Measurements from ENCODE around the gene CCL13. TPM values are rescaled to one million over a fixed set of nuclear protein-coding genes. Genes with fewer than 3 reads are reported as not detected.

The CCL13 gene
- total RNA-seq, 6 donors from 2014 or later = 0.76 to 16.7 (median 1.9) TPM; not detected in 1

GRCh38 chr17:34369571-34369970, 13.3 kb downstream of the CCL13 start:
- peaks cover 4 to 21% (median 7%) of the 10 kb centered on the region in 4 donors for H3K4me1 ChIP-seq
- no peaks in the 10 kb centered on the region for H3K36me3 ChIP-seq
- no peaks in the 10 kb centered on the region for H3K9me3 ChIP-seq
- H3K4me3 ChIP-seq = no peak overlapping the region
- no peak for TF ChIP-seq POLR2A (IDR thresholded peaks at IDR 0.05)
- TF ChIP-seq POLR2AphosphoS5 (IDR thresholded peaks at IDR 0.05) = no peak
- TF ChIP-seq, protein P1, sequence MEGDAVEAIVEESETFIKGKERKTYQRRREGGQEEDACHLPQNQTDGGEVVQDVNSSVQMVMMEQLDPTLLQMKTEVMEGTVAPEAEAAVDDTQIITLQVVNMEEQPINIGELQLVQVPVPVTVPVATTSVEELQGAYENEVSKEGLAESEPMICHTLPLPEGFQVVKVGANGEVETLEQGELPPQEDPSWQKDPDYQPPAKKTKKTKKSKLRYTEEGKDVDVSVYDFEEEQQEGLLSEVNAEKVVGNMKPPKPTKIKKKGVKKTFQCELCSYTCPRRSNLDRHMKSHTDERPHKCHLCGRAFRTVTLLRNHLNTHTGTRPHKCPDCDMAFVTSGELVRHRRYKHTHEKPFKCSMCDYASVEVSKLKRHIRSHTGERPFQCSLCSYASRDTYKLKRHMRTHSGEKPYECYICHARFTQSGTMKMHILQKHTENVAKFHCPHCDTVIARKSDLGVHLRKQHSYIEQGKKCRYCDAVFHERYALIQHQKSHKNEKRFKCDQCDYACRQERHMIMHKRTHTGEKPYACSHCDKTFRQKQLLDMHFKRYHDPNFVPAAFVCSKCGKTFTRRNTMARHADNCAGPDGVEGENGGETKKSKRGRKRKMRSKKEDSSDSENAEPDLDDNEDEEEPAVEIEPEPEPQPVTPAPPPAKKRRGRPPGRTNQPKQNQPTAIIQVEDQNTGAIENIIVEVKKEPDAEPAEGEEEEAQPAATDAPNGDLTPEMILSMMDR (IDR thresholded peaks at IDR 0.05) = no peak
- no peak for TF ChIP-seq EP300 (IDR thresholded peaks at IDR 0.05)
- 96% methylated on average over 3 of the region's 3 CpGs; no CpG with 5 or more reads in 1 of the 2 donors for WGBS, 2 donors
- DNase-seq (no peak), ATAC-seq (ENCODE audit: low FRiP score in 2 of 2) (no peak)
- H3K27ac ChIP-seq = no peak overlapping the region
- H3K27me3 ChIP-seq = no peaks in the 10 kb centered on the region

DNA sequence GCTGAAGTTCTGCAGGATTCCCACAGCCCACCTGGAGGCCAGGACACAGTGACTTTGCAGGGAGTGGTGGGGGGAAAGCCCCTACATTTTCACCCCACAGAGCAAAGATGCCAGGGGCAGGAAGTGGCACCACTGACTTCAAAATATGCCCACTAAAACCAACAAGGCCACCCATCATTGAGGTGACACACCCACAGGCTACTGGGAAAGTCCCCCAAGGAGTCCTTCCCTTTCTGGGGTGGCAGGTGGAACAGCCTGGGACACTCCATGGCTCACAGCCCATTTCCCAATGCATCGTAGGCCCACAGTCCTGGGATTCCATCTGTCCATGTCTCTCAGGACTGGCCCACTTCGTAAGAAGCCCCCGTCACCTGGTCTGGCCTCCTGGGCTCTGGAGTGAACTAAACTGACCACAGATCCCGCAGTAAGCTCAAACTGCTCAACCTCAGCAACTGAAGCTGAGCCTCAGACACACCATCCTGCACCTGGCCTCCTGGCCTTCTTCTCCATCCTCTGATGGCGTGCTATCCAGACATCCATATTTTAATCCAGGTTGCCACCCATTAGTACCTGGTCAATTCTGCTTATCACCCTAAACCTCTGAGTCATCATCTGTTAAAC, 14.2 kb downstream of the CCL13 start:
- ATAC-seq (ENCODE audit: low FRiP score in 2 of 2) (no peak), DNase-seq (no peak)
- Histone ChIP-seq H3K27me3 (no peaks in the 10 kb centered on the region), H3K4me1 (peaks cover 4 to 21% (median 7%) of the 10 kb centered on the region in 4 donors), H3K36me3 (no peaks in the 10 kb centered on the region), H3K9me3 (no peaks in the 10 kb centered on the region), H3K27ac (no peak overlapping the region), H3K4me3 (no peak overlapping the region)
- no peak for TF ChIP-seq EP300 (IDR thresholded peaks at IDR 0.05)
- TF ChIP-seq, protein P1 (IDR thresholded peaks at IDR 0.05) = no peak
- no peak for TF ChIP-seq POLR2AphosphoS5 (IDR thresholded peaks at IDR 0.05)
- TF ChIP-seq POLR2A (IDR thresholded peaks at IDR 0.05) = no peak
- WGBS, 2 donors = 93 to 99% methylated on average over 4 to 5 of the region's 5 CpGs

GRCh38 chr17:34370997-34371395, 14.7 kb downstream of the CCL13 start:
- Histone ChIP-seq H3K36me3 (no peaks in the 10 kb centered on the region), H3K27ac (no peak overlapping the region), H3K27me3 (no peaks in the 10 kb centered on the region), H3K4me1 (peaks cover 4 to 21% (median 7%) of the 10 kb centered on the region in 4 donors), H3K9me3 (no peaks in the 10 kb centered on the region), H3K4me3 (no peak overlapping the region)
- ATAC-seq (ENCODE audit: low FRiP score in 2 of 2) = no peak
- 52 to 65% methylated on average over 3 of the region's 3 CpGs for WGBS, 2 donors
- TF ChIP-seq POLR2AphosphoS5 (IDR thresholded peaks at IDR 0.05) (no peak), EP300 (IDR thresholded peaks at IDR 0.05) (no peak), POLR2A (IDR thresholded peaks at IDR 0.05) (no peak)
- TF ChIP-seq, protein P1 (IDR thresholded peaks at IDR 0.05) = no peak
- no peak for DNase-seq

GRCh38 chr17:34371405-34372100, 15.3 kb downstream of the CCL13 start:
- Histone ChIP-seq H3K4me1 (peaks cover 4 to 21% (median 7%) of the 10 kb centered on the region in 4 donors), H3K27me3 (no peaks in the 10 kb centered on the region), H3K36me3 (no peaks in the 10 kb centered on the region), H3K4me3 (no peak overlapping the region), H3K9me3 (no peaks in the 10 kb centered on the region), H3K27ac (no peak overlapping the region)
- DNase-seq (no peak), ATAC-seq (ENCODE audit: low FRiP score in 2 of 2) (no peak)
- 90 to 92% methylated on average over 3 of the region's 3 CpGs for WGBS, 2 donors
- TF ChIP-seq EP300 (IDR thresholded peaks at IDR 0.05) (no peak), POLR2AphosphoS5 (IDR thresholded peaks at IDR 0.05) (no peak), POLR2A (IDR thresholded peaks at IDR 0.05) (no peak)
- TF ChIP-seq, protein P1 (IDR thresholded peaks at IDR 0.05) = no peak
